WTC11 (cell line): ENCODE measurements around the gene PVALB. TPM values are rescaled to one million over a fixed set of nuclear protein-coding genes. Genes with fewer than 3 reads are reported as not detected.

Source experiments
- total RNA-seq: library from RNA; stranded (reverse); gene quantifications from 3 replicates; pipeline ENCODE4 v1.2.3, GENCODE V29; 2021

The PVALB gene
- total RNA-seq, 1 experiment from 2014 or later, result 2.7 TPM

Other genes starting within 250 kb of the PVALB start
- gene CACNG2, start 113.3 kb downstream of the PVALB start, total RNA-seq, result not detected in 3 replicates
- 47.9 to 56.3 TPM (median 53.8 TPM) in 3 replicates for gene IFT27, start 40.9 kb downstream of the PVALB start, total RNA-seq
- gene NCF4, start 44.0 kb upstream of the PVALB start, total RNA-seq, result not detected in 3 replicates
- gene CSF2RB, start 96.6 kb upstream of the PVALB start, total RNA-seq, result 0.05 to 0.07 TPM (median 0.07 TPM) in 3 replicates
- gene TST, start 202.4 kb upstream of the PVALB start, total RNA-seq, result 24.4 to 33.3 TPM (median 32.8 TPM) in 3 replicates
- 86.6 to 101 TPM (median 98.7 TPM) in 3 replicates for gene MPST, start 202.7 kb upstream of the PVALB start, total RNA-seq
- gene KCTD17, start 234.7 kb upstream of the PVALB start, total RNA-seq, result 29.4 to 36.3 TPM (median 31.5 TPM) in 3 replicates